GM19240 (cell line): Measurements from ENCODE around the gene DIAPH3.
"Not testable (repeated sequence)": the region's sequence is repeated elsewhere in the genome, so short reads cannot be mapped to it uniquely, and the experiment has no call there.

ENCODE experiments used
- DNase-seq: peaks from one replicate; pipeline ENCODE4 v3.0.0; 2011; ENCODE audit warnings: low spot score; ENCODE audit not compliant: insufficient read length

Gene DIAPH3

GRCh38 chr13:60163478-60164233, at the start of gene DIAPH3:
Gene DIAPH3, minus strand, starts transcription at chr13:60163928. Its CDS starts 162 bp downstream, at chr13:60163766.
- DNase-seq, result peak; percentile 73

- DNase-seq, result no peak
Observed at GRCh38 chr13:60213236-60213744, 49.6 kb upstream of the DIAPH3 start.

- DNase-seq, result no peak
Observed at GRCh38 chr13:60211548-60211947, 47.8 kb upstream of the DIAPH3 start.

- no peak for DNase-seq
Observed at GRCh38 chr13:60210510-60211330, 47.0 kb upstream of the DIAPH3 start.

- DNase-seq, result not testable (repeated sequence)
Observed at GRCh38 chr13:60205499-60205898, 41.8 kb upstream of the DIAPH3 start.

- DNase-seq, result no peak
Observed at GRCh38 chr13:60201286-60201685, 37.6 kb upstream of the DIAPH3 start.

GRCh38 chr13:60195893-60196292, 32.2 kb upstream of the DIAPH3 start:
- DNase-seq, result not testable (repeated sequence)

GRCh38 chr13:60182907-60183306, 19.2 kb upstream of the DIAPH3 start:
- no peak for DNase-seq

GRCh38 chr13:60178327-60178726, 14.6 kb upstream of the DIAPH3 start:
- DNase-seq, result no peak

GRCh38 chr13:60175571-60175970, 11.8 kb upstream of the DIAPH3 start:
- no peak for DNase-seq

GRCh38 chr13:60174113-60174512, 10.4 kb upstream of the DIAPH3 start:
- DNase-seq, result no peak

GRCh38 chr13:60172111-60172510, 8.4 kb upstream of the DIAPH3 start:
- DNase-seq, result no peak

- no peak for DNase-seq
Observed at GRCh38 chr13:60170414-60170813, 6.7 kb upstream of the DIAPH3 start.

- DNase-seq, result no peak
Observed at GRCh38 chr13:60169239-60170031, 5.7 kb upstream of the DIAPH3 start.

- no peak for DNase-seq
Observed at GRCh38 chr13:60167121-60167520, 3.4 kb upstream of the DIAPH3 start.

- DNase-seq, result no peak
Observed at GRCh38 chr13:60165391-60166099, 1.8 kb upstream of the DIAPH3 start.

- DNase-seq, result no peak
Observed at GRCh38 chr13:60164234-60164889, 634 bp upstream of the DIAPH3 start.

- DNase-seq, result no peak
Observed at GRCh38 chr13:60162096-60162495, 1.6 kb downstream of the DIAPH3 start.

- no peak for DNase-seq
Observed at GRCh38 chr13:60158321-60158801, 5.4 kb downstream of the DIAPH3 start.

GRCh38 chr13:60155978-60156377, 7.8 kb downstream of the DIAPH3 start:
- DNase-seq, result no peak
